OCI-M1 (cell line): ENCODE data around the gene GNAT1.

ENCODE experiments used
- DNase-seq: peaks from one replicate; lab custom pipeline; 2025; lab: John Stamatoyannopoulos, UW

GNAT1 gene

DNA sequence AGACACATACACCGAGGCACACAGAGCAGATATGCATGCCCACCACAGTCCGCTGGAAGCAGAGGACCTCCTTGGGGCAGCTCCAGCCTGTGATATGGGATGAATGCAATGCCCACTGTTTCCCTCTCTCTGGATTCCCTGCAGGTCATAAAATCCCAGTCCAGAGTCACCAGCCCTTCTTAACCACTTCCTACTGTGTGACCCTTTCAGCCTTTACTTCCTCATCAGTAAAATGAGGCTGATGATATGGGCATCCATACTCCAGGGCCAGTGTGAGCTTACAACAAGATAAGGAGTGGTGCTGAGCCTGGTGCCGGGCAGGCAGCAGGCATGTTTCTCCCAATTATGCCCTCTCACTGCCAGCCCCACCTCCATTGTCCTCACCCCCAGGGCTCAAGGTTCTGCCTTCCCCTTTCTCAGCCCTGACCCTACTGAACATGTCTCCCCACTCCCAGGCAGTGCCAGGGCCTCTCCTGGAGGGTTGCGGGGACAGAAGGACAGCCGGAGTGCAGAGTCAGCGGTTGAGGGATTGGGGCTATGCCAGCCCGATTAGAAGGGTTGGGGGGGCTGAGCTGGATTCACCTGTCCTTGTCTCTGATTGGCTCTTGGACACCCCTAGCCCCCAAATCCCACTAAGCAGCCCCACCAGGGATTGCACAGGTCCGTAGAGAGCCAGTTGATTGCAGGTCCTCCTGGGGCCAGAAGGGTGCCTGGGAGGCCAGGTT, at the start of gene GNAT1:
TSS of gene GNAT1 (plus strand) at position 675 of the 725 bp plus-strand sequence. CDS start 116 bp downstream, outside the sequence.
- DNase-seq = peak; percentile 15

DNA sequence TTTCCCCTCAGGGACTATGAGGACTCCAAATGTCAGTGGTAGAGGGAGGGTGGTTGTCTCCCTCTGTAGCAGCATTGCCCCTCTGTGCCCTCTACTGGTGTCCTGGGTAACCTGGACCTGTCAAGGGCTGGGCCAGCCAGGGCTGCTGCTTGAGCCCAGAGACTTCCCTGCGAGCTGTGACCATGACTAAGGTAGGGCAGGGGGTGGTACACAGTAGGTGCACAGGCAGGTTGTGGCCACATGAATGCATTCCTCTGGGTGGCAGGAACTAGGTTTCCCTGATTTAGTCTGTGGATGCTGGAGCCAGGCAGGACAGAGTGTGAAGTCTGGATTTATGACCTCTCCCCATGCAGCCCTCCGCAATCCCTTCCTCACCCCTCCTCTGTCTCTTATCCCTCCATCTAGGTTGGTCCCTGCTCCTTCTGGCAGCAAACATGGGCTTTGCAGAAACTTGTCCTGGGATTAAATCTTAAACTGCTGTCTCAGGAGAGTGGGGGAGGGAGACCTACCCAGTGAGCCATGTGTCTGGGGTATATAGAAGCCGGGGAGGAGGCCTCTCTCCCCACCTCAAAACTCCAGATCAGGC, 45.0 kb upstream of the GNAT1 start:
- DNase-seq = no peak

DNA sequence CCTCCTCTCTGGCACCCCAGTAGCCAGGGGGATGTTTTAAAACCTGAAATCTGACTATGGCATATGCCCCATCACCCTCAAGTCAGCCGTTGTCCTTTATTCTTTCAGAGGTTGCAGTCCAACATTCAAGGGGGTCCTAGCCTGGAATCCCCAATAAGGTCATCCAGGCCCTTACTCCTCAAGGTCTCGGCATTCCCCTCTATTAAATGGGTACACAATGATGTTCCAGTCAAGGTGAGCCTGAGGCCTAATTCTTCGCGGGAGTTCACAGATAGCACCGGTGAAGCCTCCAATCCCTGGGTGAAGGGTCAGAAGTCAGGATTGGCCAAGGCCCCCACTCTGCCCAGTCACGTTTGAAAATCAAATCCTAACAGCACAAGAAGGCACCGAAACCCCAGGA, 44.4 kb upstream of the GNAT1 start:
- no peak for DNase-seq

DNA sequence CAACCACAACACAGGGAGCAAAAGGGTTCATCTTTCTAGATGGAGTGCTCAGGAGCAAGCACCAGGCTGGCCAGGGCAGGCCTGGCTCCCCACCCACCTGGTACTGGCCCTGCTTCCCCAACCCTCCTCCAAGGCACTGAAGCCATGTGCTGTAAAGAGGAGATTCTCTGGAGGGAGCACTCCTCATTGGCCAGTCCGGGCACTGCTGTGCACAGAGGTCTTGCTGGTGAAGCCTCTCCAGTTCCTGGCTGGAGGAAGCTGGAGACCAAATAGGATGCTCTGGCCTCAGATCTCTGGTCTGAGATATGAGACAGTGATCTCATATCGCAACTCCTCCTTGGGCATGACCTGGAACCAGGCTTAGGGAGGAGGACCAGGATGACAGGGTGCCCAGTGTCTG, 44.0 kb upstream of the GNAT1 start:
- DNase-seq = no peak

DNA sequence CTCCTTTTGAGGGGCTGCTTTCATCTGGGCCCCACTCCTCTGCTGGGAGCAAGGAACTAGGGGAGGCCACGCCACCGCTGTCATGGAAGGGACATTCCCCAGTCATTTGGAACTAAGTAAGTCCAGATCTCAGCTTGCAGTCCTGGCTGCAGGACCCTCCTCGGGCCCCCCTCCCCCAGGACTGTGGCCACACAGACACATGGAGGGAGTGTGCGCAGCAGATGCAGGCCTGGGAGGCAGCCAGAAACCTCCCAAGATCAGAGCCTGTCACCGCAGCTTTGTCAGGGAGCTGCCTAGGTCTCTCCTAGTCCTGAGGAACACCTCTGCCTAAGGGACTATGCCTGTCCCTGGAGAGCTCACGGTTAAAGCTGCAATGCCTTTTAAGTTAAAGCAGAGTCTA, 43.5 kb upstream of the GNAT1 start:
- no peak for DNase-seq

DNA sequence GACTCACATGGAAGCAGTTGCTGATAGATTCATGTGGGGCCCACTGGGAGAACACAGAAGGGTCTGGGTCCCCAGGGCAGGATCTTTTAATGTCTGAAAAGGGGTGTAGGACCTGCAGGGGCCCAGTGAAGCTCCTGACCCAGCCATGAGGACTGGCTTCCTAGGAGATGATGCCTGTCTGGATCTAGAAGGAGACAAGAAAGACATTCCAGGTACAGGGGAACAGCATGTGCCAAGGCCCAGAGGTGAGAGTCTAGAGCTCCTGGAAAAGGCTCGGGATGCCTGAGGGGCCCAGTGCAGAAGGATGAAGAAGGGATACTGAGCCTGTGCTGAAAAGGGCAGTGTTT, 41.0 kb upstream of the GNAT1 start:
- DNase-seq = no peak

DNA sequence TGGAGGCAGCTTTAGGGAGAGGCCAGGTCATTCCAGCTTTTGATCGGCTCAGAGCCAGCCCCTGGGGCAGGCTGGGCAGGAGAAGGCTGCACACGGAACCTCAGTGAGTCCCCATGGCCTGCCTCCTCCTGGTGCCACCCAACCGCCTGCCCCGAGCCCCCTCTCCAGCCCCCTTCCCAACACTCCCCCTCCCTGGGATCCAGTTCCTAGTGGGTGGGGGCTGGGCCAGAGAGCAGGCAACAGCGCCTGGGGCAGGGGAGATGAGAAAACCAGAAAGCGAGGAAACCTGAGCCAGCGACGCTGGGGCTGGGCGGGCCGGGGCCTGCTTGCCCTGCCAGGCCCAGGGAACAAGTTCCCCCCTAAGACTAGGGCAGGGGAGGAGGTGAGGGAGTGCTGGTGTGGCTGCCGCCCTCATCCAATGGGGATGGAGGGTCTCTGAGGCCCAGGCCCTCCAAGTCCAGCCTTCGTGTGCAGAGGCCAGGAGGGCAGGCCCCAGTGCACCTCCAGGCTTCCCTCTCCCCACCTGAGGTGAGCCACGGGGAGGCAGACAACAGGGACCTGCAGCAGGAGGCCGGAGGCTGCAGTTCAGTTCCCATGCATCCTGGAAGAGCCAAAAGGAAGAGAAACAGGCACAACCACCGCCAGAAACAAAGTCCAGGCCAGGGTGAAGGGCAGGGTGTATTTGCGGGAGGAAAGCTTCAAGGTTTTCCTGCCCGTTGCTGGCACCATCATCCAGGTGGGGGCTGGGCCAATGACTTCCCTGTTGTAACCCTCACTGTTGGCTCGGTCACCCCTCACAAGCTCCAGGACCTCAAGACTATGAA, 40.3 kb upstream of the GNAT1 start:
- no peak for DNase-seq

DNA sequence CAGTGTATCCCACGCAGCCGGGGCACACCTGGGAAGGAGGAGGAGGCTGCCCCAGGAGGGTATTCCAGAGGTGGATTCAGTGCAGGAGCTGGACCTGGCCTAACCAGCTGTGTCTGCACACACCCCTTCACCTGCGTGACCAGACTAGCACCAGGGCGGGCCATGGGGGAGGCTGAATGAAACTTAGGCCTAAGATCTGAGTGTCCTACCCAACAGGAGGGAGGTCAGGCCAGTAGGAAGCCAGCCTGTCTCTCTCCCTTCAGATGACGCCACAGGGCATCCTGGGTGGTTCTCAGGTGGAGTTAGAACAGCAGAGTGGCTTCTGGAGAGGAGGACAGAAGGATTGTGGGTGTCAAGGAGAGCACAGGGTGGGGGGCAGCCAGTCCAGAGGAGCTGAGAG, 39.7 kb upstream of the GNAT1 start:
- DNase-seq = no peak

DNA sequence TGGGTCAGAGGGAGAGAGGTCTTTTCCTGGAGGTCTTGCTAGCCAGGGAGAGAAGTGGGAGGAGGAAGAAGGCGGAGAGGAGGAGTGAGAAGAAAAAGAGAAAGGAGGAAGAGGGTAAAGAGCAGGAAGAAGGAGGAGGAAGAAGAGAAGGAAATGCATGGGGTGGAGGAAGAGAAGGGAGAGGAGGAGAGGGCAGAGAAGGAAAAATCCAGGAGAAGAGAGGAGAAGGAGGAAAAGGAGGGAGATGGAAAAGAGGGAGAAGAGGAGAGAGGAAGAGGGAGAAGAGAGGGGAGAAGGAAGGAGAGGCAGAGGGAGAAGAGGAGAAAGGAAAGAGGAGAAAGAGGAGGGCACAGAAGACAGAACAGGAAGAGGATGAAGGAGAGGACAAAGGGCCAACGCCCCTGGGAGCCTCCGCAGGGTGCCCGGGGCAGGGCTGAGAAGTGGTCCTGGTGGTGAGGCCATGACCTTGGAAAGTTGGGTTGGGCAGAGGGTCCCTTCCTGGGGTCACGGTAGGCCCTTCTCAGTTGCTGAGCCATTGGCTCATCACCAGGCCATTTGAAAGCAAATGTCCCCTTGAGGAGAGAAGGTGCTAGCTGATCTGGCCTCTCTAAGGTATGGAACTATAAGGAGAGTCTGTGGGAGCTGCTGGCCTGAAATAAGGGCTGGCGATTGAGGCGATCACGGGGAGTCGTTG, 37.5 kb upstream of the GNAT1 start:
- DNase-seq = no peak

DNA sequence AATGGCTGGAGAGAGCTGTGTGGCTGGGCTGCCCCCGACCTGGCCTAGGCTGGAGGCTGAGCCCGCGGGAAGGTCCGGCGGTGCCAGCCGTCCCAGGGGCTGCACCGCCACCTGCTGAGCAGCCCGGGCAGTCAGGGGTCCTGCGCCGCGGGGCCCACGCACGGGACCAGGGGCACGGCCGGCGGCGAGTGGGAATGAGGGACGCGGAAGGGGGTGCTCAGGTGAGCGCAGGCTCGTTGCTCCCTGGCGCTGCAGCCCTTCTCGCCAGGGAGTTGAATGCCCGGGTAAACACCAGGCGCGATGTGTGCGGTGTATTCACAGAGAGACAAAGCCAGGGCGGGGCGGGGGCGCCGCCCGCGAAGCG, 37.0 kb upstream of the GNAT1 start:
- DNase-seq = no peak

DNA sequence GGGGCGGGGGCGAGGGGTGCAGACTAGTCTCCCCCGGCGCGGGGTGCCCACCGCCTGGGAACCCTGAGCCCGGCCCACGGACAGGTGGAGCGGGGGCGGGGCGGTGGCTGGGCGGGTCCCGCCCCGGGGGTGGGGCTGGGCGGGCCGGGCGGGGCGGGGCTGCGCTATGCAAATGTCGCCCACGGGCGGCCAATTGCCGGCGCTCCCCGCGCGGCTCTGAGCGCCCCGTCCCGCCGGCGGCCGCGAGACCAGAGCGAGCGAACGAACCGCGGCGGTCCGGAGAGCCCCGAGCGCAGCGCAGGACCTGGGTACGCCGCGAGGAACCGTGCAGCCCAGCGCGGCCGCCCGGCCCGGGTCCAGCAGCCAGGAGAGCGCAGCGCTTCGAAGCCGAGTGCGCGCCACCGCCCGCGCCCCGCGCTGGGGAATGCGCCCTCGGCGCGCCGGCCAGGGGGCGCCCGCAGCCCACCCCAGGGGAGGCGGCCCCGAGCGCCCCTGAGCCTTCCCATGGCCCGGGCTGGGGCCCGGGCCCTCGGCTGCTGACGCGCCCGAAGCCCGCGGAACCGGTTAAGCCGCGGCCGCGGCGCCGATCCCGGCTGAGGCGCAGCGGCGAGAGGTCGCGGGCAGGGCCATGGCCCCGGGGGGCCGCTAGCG, 36.4 kb upstream of the GNAT1 start, which contains the start of gene SEMA3F:
TSS of gene SEMA3F (plus strand) at position 485 of the 651 bp plus-strand sequence. CDS start 4,299 bp downstream, outside the sequence.
- peak; percentile 25 for DNase-seq

DNA sequence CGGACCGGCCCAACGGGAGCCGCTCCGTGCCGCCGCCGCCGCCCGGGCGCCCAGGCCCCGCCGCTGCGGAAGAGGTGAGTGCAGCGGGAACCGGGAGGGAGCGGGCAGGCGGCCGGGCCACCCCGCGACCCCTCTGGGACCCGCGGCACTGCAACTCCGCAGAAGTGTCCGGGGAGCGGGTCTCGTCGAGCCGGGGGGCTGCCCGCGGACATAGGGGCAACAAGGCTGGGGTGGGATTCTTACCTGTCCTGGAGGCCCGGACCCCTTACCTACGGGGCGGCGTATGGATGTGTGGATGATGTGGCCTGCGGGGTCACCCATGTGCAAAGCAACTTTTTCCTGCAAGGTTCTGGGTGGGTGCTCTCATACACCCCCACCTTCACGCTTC, 35.9 kb upstream of the GNAT1 start:
- no peak for DNase-seq

DNA sequence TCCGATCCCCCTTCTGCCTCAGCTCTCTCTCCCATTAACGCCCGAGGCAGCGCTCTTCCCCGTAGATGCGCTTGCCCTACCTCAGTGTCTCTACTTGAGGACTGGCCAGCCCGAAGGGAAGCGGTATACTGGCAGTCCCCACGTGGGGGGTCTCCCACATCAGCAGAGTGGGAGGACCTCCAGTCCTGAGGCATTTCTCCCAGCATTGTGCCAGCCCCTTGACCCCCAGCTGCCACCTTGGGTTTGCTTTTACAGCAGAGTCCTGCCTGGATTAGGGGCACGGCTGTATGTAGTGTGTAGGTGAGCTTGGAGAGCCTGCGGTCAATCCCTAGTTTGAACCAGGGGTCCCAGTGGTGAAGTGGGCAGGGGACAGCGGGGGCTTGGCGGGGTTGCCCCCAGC, 35.5 kb upstream of the GNAT1 start:
- no peak for DNase-seq

DNA sequence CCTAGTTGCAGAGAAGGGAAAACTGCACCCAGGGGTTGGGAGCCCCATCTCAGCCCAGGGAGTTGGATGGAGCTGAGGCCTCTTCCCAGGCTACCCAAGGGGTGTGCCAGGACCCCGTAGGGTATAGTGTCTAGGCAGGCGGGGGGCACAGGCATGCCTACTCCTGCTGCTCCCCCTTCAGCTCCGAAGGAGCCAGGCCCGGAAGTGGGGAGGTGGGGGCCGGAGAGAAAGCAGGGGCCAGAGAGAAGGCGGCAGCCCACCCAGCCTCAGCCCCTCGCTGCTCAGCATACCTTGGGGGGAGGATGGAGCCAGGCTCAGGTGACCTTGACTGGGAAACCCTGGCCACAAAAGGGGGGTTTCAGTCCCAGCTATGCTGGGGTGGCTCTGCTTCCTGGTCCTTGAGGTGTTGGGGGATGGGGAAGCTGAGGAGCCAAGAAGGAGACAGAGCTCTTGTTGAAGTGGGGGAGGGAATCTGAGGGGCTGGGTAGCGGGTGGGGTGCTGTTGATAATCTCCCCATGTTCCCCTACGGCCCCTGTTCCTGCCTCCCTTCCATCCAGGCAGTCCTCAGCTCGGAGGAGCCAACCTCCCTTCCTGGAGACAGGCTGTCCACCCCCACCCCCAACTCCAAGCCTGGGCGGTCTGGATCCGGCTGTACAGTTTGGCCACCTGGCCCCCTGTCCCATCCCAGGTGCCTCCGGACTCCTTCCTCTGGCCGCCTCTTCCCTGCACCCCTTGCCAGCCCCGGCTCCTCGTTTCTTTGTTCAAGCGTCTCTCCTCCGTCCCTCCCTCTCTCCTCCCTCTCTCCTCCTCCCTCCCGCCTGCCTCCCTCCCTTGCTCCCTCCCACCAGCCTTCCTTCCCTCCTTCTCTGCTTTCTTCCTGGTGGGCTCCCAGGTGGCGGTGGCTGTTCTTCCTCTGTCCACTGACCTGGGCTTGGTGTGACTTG, 34.6 kb upstream of the GNAT1 start:
- no peak for DNase-seq

DNA sequence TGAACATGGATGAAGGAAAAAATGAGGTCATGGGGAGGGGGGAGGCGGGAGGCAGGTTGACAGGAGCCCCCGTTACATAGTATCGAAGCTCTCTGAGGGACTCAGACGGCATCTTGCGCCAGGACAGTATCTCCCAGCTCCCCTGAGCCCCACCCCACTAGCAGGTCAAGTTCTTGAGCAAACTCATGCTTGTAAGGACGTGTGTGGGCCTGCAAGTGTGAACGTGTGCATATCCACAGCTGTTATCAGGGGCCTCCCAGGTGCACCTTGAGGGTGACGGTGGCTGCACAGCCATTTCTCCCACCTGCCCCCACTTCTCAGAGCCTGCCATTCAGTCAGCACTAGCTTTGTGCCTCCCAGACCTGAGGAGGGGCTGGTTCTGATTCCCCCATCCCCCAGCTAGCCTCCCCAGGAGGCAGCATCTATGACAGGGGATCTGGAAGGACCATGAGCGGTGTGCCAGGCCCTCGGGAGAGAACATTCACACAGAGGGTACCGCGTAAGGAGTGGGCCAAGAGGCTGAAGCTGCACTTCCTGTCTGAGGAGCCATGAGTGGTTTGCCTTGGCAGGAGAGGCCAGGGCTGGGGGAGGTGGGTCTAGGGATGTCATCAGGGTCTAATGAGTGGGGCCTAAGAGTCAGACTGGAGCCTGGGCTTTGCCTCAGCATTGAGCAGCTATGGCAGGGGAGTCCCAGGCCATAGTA, 33.4 kb upstream of the GNAT1 start:
- no peak for DNase-seq

DNA sequence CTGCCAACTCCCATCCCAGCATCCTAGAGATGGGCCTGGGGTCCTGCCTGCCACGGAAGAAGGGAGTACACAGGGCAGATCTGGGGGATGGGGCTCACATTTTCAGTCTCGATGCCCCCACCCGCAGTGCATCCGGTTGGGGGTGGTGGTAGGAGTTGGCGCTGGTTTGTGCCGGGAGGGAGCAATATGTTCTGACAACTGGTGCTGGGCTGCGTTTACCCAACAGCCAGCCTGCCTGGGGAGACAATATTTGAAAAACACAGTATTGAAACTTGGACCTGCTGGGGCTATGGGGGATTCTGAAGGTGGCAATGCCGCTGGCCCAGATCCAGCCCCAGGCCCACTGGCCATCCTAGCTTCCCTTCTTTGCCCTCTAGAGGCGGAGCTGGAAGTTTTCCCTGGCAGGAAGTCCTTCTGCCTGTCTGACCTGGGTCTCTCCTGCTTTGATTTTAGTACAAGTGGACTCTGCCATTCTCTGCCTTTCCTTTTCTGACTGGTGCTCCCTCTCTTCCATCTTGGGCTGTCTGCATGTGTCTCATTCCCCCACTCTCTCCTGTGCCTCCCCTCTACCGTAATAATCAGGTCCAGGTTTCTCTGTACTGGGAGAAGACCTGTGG, 32.8 kb upstream of the GNAT1 start:
- no peak for DNase-seq

DNA sequence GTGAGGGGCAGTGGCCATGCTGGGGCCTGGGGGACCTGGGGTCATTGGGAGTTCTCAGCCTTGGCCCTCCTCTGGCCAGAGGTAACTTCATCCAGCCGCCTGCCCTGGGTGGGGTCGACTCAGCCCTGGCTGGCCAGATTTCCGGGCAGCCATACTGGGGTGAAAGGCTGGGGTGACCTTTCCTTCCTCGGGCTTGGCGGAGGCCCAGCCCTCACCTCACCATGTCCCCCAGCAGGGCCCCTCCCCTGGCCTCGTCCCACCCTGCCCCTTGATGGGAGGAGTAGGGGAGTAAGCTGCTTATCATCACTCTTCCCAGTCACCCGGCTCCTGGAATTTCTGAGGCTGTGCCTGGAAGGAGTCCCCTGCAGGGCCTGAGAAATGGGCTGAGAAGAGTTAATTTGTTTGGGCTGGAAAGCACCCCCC, 30.8 kb upstream of the GNAT1 start:
- DNase-seq = no peak

DNA sequence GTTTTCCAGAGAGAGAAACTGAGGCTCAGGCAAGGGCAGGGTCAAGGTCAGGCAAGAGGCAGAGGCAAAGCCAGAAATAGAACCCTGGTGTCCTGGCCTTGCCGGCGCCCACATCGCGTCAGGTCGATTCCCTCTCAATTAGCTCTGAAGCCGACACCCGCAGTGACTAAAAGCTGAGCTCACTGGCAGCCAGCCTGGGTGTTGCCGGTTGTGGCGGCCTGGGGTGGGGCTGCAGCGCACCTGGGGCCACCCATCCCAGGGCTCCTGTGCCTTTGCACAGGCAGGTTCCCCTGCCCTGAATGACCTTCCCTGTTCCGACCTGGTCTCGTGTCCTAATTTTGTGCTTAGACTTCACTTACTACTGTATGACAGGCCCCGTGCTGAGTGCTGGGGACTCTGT, 30.1 kb upstream of the GNAT1 start:
- no peak for DNase-seq

DNA sequence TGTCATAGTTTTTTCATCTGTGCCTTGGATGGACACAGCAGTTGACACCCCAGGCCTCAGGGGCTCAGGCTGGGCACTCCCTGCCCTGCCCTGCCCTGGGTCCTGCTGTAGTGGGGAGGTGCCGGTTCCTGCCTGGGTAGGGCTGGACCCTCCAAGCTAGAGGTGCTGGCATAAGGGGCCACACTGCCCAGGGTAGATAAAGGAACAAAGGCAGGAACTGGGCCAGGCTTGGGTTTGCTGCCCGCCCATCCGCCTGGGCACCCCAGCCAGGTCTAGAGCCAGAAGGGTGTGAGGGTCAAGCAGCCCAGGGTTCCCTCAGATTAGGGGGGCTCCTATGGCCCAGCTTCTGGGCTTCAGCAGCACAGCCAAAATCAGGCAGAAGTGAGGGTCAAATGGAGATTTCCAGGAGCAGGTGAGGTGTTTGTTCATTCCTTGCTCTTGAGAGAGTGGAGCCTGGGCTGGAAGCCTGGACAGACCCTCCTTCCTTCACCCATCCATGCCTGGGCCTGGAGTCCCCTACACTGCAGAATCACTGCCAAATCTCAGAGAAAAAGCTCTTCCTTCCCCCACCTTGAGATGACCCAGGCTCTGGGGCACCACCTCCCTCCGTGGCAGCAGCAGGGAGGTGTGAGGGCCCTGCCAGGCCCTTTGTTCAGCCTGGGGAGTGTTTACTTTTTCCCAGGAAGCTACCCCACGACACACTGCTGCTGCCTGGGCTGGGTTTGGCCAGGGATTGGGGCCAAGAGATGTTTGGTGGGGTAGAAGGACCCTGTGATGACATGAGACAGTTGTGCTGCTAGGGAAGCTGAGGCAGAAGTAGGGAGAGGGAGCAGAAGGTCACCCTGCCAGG, 29.2 kb upstream of the GNAT1 start:
- no peak for DNase-seq
